NCI-H1436 treated with DMSO at 0.1 percent for 48 hours (cell line): ENCODE data around the gene CORO2B.
"Not testable (repeated sequence)": the region's sequence is repeated elsewhere in the genome, so short reads cannot be mapped to it uniquely, and the experiment has no call there.

ENCODE experiments used
- DNase-seq: peaks from one replicate; lab custom pipeline; 2025; lab: John Stamatoyannopoulos, UW

CORO2B gene

DNA sequence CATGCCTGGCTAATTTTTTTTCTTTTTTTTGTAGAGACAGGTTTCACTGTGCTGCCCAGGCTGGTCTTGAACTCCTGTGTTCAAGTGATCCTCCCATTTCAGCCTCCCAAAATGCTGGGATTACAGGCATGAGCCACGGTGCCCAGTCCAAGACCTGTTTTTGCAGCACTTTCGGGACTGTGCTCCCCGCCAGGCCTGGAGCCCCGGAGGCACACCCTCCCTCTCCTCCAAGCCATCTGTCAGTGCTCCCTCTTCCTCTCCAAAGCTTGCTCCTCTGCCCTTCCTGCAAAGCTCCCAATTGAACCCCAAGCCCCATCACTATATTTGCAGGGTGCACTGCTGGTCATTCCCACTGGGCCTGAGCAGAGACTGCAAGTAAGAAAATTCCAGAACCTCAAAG lies 98.1 kb downstream of the CORO2B start:
- no peak for DNase-seq

DNA sequence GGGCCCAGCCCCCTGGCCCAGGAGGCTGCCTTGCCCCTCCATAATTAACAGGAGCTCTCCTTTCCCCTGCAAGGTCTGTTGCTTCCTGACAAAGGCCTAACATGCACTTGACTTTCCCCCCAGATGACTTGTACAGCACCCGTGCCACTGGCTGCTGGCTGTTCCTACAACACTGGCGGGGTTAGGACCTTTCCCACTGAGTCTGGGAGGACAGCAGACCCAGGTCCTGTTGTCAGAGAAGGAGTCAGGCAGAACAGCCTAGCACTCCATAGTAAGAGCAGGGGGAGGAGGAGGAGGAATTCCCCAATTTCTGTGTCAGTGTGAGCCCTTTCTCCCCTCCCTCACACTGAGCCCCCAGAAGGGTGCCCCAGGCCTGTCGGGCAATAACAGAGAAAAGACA lies 99.2 kb downstream of the CORO2B start:
- DNase-seq: no peak

DNA sequence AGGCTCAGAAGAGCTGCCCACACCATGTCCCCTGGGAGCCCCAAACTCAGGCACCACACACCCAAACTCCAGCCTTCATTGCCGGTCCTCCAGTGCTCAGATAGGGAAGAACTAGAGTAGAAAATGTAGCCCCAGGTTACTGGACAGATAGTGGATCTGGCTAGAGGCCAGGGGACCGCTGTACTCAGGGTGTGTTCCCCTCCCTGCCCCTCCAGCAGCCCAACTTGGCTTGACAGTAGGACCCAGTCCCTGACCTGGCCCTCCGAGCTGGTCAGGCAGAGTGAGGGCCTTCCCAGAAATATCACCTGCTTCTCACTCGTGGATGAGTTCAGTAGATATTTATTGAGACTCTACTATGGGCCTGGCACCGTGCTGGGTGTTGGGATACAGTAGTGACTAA lies 100.0 kb downstream of the CORO2B start:
- DNase-seq: no peak

DNA sequence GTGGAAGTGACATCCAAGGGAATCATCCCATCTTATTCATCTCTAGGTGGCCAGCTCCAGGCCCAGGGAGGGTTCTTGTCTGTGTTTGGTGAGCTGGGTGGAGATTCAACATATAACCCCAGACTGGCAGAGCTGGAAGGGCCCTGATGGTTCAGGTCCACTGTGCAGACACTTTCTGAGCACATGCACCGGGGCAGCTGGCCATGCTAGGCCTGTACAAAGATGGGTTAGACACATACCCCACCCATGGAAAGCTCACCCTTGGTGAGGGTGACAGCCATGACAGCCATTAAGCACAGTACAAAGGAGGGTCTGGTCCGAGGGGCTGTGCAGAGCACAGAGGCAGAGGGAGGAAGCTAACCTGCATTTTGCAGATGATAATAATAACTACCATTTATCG lies 100.4 kb downstream of the CORO2B start:
- no peak for DNase-seq

DNA sequence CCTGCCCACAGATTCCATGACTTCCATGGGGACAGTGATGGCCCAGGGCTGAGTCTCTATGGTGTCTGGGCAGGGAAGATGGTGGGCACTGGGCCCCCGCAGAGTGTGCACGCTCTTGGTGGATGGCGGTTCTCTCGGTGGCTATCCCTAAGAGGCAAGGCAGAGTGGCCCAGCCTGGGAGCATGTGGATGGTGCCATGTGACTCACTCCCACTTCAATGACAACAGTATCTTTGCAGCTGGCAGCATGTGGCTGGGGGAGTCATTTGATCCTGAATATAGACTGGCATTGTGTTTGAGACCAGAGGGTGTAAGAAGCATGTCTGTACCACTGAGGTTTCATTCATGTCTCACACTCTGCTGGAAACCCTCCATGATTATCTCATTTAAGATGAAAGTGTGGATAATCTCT lies 101.2 kb downstream of the CORO2B start:
- DNase-seq: no peak

DNA sequence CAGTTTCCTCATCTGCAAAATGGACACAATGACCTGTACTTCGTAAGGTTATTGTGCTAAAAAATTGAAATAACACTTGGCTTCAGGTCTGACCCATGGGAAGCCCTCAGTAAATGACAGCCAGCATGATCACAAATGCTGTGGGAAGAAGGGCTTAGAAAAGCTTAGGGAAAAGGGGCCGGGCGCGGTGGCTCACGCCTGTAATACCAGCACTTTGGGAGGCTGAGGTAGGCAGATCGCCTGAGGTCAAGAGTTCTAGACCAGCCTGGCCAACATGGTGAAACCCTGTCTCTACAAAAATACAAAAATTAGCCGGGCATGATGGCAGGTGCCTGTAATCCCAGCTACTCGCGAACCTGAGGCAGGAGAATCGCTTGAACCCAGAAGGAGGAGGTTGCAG lies 102.0 kb downstream of the CORO2B start:
- not testable (repeated sequence) for DNase-seq

DNA sequence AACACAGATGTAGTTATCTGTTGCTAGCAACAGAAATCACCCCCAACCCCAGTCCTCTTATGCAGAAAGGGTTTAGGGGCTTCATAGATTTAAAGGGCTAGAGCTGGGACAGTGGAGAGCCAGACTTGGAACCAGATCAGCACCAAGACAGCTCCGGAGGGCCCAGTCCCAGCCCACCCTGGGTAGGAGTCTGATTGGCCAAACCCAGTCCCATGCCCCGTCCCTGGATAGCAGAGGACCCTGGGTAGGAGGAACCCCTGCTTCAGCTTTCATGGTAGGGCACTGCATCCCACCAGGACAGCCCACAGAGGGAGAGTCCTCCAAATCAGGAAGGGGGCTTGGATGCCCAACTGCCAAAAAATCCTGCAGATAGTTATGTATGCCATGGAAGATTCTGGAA lies 103.0 kb downstream of the CORO2B start:
- DNase-seq: no peak

DNA sequence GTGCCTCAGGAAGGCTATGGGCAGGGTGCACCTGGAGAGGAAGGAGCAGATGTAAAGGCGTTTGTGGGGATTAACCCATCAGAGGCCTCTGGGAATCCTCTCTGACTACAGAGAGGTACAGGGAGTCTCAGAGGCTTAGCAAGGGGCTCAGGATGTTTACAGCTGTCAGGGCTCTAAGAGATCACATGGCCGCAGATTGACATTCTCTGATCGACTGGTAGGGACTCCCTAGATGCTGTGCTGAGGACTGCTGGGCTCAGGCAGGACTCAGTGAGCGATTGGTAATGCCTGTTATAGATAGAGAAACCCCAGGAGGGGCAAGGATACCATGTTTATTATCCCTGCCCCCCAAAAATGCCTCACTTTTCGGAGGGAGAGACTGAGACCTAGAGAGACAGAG lies 103.5 kb downstream of the CORO2B start:
- DNase-seq: no peak

DNA sequence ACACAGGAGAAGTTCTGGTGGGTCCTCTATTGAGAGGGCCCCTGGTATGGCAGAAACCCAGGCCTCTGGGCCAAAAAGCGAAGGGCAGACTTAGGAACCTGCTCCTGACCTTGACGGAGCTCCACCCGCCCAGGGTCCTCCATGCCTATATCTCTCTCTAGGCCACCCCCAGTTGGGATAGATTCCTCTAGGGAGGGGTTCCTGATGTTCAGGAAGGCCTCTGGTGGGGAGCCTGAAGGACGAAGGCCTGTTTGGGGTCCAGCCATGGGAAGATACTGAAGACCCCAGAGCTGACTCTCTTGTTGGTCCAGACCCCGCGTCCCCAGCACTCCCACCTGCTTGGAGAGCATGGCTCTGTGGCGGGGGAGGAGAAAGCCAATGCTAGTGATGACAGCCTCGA lies 104.2 kb downstream of the CORO2B start:
- no peak for DNase-seq

DNA sequence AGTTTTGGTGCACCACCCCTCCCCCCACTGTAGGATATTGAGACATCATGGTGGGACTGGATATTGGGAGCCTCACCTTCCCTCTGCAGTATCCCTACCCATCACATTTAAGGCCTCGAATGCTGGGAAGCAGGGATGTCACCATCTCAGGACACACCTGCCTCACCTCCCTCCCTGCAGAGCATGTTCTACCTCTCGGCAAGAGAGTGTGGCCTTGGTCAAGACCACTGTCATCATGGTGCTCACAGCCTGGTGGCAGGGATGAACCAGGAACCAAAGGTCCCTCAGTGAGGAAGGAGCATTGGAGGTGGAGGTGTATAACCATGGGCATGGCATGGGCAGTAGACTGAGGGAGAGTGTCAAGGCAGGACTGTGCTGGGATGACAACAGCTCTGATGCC lies 104.8 kb downstream of the CORO2B start:
- no peak for DNase-seq

DNA sequence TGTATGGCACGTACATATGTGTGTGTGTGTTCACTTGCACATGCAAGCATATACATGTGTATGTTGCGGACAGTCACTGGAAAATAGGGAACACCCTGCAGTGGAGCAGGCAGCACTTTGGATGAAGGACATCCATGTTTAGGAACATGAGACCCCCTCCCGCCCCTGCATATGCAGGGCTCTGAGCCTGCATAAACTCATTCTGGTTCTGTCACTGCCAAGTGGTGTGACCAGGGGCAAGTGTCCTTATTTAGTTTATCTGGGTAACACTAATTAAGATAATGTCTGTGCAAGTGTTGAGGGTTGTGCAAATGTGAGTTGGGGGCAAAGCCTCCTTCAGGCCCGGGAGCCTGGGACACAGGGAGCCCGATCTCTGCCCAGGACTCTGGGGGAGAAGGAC lies 105.7 kb downstream of the CORO2B start:
- DNase-seq: no peak

DNA sequence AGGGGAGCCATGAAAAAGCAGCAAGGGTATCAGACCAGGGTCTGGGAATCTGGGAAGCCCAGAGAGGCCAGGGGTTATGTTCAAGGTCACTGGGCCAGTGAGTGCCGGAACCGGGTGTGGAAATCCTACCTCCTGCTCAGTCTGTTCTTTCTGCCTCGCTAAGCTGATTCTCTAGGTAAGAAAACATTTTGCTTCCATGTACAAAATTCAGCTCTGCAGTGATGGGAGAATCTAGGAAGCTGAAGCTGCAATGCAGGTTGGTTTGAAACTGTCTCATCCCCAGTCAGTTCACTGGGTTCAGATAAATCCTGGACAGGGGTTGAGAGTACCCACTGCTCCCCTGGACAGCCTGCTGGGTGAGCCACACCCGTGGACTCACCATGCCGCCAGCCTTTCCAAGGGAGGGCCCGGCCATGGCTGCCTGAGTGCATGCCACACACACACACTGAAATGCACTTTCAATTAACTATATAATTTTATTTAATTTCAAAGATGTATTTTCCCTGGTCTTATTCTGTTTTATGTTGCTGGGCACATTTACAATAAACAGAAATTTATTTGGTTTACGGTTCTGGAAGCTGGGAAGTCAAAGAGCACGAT lies 108.4 kb downstream of the CORO2B start:
- no peak for DNase-seq

DNA sequence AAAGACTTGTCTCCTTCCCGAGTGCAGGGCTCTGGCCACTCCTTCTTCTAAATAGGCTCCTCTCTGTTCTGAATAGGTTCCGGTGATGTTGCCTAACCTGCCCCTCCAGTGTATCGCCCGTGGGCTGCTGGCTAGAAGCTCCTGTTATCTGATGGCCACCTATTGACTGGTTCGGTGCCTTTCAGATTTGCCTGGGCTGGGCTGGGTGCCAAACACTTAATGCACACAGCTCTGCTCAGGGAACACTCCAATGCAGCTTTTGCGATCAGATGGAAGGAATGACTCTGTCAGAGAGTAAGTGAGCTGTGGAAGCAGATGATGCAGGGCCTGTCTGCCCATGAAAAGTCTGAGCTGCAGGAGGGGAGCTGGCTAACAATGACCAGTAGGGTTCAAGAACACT lies 112.9 kb downstream of the CORO2B start:
- peak; percentile 35 for DNase-seq

DNA sequence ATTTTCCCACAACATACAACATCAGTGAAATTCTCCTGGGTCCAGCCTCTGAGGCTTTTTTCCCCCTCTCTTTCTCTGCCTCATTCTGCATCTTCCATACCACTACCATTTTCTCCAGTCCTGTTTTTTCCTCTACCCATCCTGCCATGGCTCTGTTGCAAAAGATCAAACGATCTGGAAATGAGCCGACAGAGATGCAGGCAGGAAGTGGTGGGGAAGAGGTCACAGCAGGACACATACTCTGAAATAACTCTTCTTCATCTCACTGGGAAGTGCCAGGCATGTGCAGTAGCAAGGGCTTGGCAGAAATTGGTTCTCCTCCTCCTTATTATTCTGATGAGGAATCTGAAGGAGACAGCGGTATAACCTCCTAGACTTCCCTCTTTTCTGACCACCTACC lies 114.3 kb downstream of the CORO2B start:
- no peak for DNase-seq

DNA sequence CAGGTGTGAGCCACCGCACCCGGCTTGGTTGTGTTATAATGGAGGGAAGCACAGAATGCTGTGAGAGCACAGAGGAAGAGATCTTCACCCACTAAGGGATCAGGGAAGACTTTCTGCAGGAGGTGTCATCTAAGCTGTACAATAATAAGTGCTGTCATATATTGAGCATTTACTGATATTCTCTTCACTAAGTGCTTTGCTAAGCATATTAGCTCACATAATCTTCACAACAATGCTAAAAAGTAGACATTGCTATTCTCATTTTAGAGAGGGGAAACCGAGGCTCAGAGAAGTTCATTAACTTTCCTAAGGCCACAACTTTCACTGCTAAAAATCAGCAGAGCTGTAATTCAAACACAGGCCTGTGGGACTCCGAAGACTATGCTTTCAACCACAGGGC lies 115.3 kb downstream of the CORO2B start:
- no peak for DNase-seq

DNA sequence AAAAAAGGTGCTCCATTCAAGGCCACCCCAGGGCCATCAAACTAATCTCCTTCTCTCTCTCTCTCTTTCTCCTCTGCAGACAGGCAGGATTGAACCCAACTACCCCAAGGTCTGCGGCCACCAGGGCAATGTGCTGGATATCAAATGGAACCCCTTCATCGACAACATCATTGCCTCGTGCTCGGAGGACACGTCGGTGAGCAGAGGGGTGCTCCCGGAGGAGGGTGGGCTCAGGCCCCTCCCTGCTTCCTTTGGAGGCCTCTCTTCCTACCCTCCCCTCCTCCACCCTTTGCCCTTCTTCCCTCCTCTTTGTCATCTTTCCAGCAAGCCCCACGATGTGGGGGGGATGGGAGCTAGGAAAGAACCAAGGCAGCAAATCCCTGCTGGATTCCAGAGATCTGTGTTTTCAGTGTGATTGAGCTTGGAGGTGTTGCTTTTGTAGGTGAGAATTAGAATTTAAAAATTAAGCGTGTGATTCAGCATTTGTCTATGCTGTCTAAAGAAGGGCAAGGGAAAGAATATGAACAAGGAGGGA lies 116.3 kb downstream of the CORO2B start:
- no peak for DNase-seq

DNA sequence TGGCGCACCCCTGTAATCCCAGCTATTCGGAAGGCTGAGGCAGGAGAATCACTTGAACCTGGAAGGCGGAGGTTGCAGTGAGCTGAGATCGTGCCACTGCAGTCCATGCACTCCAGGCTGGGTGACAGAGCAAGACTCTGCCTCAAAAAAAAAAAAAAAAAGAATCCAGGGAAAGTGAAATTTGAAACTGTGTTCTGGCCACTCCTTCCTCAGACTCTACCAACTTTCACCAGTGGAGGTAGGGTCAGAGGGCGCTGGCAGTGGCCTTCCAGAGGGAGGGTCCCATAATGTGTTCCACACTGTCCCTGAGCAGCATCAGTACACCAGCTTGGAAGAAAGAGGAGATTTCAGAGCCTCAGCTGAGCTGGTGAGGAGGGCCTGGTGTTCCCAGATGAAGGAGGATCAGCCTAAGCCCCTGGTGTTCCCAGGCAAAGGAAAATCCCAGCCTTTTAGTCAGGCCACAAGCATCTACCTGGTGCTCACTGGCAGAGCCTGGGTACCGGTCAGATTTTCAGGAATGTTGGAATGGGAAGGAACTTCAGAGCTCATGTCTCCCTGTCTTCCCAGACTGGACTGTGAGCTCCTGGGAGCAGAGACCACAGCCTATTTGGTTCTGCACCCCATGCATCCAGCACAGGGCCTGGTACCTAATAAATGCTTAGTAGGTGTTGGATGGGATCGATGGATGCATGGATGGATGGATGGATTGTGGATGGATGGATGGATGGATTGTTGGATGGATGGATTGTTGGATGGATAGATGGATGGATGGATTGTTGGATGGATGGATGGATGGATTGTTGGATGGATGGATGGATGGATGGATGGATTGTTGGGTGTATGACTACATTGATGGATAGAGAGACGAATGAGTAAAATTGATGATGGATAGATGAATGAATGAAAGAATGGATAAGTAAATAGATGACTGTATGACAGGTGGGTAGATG lies 117.9 kb downstream of the CORO2B start:
- DNase-seq: no peak

DNA sequence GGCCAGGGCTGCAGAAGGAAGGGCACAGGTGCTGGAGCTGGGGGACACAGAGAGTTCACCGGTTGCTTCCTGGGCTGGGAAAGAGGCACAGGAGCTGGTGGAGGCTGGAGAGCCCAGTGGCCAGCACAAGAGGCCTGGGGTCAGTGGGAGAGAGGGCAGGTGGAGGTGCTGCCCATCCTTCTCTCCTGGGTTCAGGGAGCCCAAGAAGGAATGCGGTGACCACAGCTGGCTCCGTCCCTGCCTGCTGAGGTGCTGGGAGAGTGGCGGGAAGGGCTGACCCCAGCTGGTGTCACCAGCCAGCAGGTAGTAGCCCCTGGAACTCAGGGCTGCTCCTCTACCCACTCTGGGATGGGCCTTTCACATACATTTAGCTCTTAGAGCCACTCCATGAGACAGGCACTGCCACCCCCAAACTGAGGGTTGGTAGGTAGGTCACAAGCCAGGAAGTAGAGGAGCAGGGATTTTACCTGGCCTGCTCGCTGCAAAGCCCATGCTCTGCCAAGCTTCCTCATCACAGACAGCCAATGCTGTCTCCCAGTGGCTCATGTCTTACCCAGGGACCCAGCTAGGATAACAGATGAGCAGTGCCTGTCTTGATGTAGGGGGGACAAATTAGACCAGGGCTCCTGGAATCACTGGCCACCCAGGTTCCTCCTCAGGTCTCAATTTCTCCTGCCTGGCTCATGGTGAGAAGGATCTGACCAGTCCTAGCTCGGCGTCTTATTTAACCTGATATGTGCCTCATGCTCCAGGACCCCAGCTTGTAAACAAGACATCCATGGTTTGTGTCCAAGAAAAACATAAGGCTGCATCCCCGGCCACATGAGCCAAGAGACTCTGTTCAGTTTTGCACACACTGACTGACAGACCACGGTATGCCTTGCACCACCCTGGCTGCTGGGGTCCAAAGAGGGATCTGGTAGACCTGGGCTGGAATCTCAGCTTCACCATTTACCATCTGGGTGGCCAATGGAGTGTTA lies 119.2 kb downstream of the CORO2B start:
- no peak for DNase-seq

DNA sequence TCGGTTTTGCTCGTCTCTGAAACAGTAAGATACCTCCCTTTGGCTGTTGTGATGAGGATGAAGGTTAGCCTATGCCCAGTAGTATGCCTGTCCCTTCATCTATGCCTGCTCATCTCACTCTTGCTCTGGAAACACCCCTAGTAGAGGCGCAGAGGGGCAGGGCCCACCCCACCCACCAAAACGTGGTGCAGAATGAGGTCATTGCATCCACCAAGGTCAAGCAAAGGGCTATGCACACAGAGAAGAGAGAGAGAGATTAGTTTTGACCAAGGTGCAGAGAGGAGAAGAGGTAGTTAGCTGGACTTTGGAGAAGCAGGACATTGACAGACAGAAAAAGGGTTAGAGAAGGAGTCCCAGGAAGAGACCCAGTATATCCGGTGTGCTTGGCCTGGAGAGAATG lies 119.9 kb downstream of the CORO2B start:
- no peak for DNase-seq

DNA sequence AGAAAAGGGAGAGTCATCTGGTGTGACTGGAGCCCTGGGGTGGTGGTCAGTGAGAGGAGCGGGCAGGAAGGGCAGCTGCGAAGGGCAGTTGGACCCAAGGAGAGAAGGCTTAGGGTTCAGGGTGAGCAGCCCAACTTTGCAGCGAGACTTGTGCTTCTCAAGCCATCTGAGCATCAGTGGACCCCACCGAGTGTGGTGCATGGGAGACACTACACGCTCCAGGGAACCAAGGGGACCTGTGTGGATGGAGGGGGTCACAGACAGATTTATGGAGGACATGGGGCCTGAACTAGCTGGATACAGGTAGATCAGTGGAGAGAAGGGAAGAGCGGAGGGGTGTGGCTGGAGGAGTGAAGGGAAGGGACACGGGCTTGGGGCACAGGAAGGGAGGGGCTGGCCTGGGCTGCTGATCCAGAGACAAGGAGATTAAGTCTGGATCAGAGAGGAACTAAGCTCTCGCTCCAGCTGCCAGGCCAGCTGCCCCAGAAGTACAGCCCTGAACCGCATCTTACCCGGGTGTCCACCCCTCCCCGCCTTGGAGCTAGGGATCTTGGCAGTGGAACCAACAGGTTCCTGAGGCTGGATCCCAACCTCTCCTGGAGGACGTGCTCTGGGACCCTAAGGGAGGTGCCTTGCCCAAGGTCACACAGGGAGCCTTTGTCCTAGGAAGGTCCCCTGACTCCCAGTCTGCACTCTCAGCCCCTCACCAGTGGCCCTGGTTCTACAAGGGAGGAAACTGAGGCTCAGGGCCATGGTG lies 120.5 kb downstream of the CORO2B start:
- DNase-seq: no peak

DNA sequence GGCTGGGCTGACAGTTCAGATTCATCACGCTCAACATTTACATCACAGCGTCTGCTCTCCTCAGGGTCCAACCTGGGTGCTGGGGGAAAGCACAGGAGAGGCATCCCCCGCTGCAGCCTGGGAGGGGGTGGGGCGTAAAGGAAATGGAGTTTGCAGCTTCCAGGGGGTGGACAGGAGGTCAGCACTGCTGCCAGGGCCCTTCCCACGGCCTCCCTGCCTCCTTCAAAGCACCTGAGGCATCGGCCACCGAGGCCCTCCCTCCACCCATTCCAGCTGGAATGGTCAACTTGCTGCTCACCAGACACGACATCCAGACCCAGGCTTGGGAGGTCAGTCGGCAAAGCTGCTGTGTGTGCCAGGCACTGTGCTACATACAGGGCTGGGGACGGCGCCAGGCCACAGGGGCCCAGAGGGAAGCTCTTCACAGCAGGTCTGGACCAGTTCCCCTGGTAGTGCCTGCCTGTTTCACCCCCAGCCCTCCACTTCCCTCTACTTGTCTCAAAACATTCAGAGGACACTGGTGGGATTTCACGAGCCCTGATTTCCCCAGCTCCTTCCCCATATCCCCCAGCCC lies 121.2 kb downstream of the CORO2B start:
- DNase-seq: no peak
